ES-I3 (cell line): ENCODE data around the gene C15orf61.

Source experiments
- H3K36me3 ChIP-seq: 2 replicates; pipeline ENCODE4 v1.6.1; 2013; ENCODE audit warnings: mild to moderate bottlenecking, low read length, control low read depth, moderate library complexity; ENCODE audit not compliant: insufficient read depth
- H3K4me1 ChIP-seq: 2 replicates; pipeline ENCODE4 v1.6.1; 2013; ENCODE audit warnings: mild to moderate bottlenecking, control low read depth, low read length; ENCODE audit not compliant: insufficient read depth
- H3K9ac ChIP-seq: 2 replicates; pipeline ENCODE4 v1.6.1; 2013; ENCODE audit warnings: low read depth, mild to moderate bottlenecking, low read length, moderate library complexity
- H3K9me3 ChIP-seq: 2 replicates; pipeline ENCODE4 v1.6.1; 2013; ENCODE audit warnings: mild to moderate bottlenecking, low read length, moderate library complexity; ENCODE audit not compliant: control insufficient read depth, insufficient read depth

Gene C15orf61

GRCh38 chr15:67571648-67572415 is 50.9 kb downstream of the C15orf61 start:
- Histone ChIP-seq H3K9ac (no peak overlapping the region), H3K4me1 (no peaks in the 10 kb centered on the region), H3K36me3 (no peaks in the 10 kb centered on the region), H3K9me3 (no peaks in the 10 kb centered on the region)

GRCh38 chr15:67573194-67573593 is 52.3 kb downstream of the C15orf61 start:
- no peaks in the 10 kb centered on the region for H3K36me3 ChIP-seq
- H3K9me3 ChIP-seq = no peaks in the 10 kb centered on the region
- no peaks in the 10 kb centered on the region for H3K4me1 ChIP-seq
- H3K9ac ChIP-seq = no peak overlapping the region

GRCh38 chr15:67575039-67575502 is 54.1 kb downstream of the C15orf61 start:
- Histone ChIP-seq H3K4me1 (no peaks in the 10 kb centered on the region), H3K9ac (no peak overlapping the region), H3K36me3 (no peaks in the 10 kb centered on the region), H3K9me3 (no peaks in the 10 kb centered on the region)

- Histone ChIP-seq H3K4me1 (no peaks in the 10 kb centered on the region), H3K9ac (no peak overlapping the region), H3K9me3 (no peaks in the 10 kb centered on the region), H3K36me3 (no peaks in the 10 kb centered on the region)
Measured at GRCh38 chr15:67578020-67578600, 57.2 kb downstream of the C15orf61 start.

- Histone ChIP-seq H3K36me3 (no peaks in the 10 kb centered on the region), H3K9me3 (no peaks in the 10 kb centered on the region), H3K4me1 (no peaks in the 10 kb centered on the region), H3K9ac (no peak overlapping the region)
Measured at GRCh38 chr15:67579164-67579563, 58.2 kb downstream of the C15orf61 start.
